HG03575 (cell line): ENCODE measurements around the gene FTSJ1.
A peak's percentile ranks its signal among the peaks of the same experiment; 100 is the strongest.
"Not testable (repeated sequence)": the region's sequence is repeated elsewhere in the genome, so short reads cannot be mapped to it uniquely, and the experiment has no call there.

Experiments used
- ATAC-seq: cut with Tn5 transposase; IDR thresholded peaks from one replicate; pipeline ENCODE4 v1.9.1; 2021; ENCODE audit not compliant: unreplicated experiment, insufficient number of reproducible peaks, low FRiP score; ENCODE audit errors: extremely low read depth

FTSJ1 gene

GRCh38 chrX:48515842-48516241 lies 39.8 kb downstream of the FTSJ1 start:
- ATAC-seq = no peak

GRCh38 chrX:48516285-48516684 lies 40.3 kb downstream of the FTSJ1 start:
- no peak for ATAC-seq

GRCh38 chrX:48516987-48517386 lies 41.0 kb downstream of the FTSJ1 start:
- no peak for ATAC-seq

- not testable (repeated sequence) for ATAC-seq
Observed at GRCh38 chrX:48519481-48519880, 43.5 kb downstream of the FTSJ1 start.

- no peak for ATAC-seq
Observed at GRCh38 chrX:48520455-48520854, 44.5 kb downstream of the FTSJ1 start.

- ATAC-seq = no peak
Observed at GRCh38 chrX:48520976-48521352, 45.0 kb downstream of the FTSJ1 start.

GRCh38 chrX:48521353-48522243 lies 45.6 kb downstream of the FTSJ1 start, which contains the start of gene EBP:
Gene EBP, plus strand, starts transcription at chrX:48521808. Its CDS starts 1,964 bp downstream, at chrX:48523772.
- peak; percentile 90 for ATAC-seq

GRCh38 chrX:48522291-48522690 lies 46.3 kb downstream of the FTSJ1 start:
- ATAC-seq = no peak

- no peak for ATAC-seq
Observed at GRCh38 chrX:48523682-48524081, 47.7 kb downstream of the FTSJ1 start.

- ATAC-seq = not testable (repeated sequence)
Observed at GRCh38 chrX:48525853-48526252, 49.9 kb downstream of the FTSJ1 start.

- ATAC-seq = no peak
Observed at GRCh38 chrX:48530736-48531135, 54.7 kb downstream of the FTSJ1 start.

GRCh38 chrX:48531358-48531959 lies 55.5 kb downstream of the FTSJ1 start:
- no peak for ATAC-seq

GRCh38 chrX:48532161-48532560 lies 56.2 kb downstream of the FTSJ1 start:
- no peak for ATAC-seq

GRCh38 chrX:48533165-48533564 lies 57.2 kb downstream of the FTSJ1 start:
- ATAC-seq = no peak
